ENCODE measurements around the gene KLHDC4.
"Not testable (repeated sequence)": the region's sequence is repeated elsewhere in the genome, so short reads cannot be mapped to it uniquely, and the experiment has no call there.

Gene KLHDC4

DNA sequence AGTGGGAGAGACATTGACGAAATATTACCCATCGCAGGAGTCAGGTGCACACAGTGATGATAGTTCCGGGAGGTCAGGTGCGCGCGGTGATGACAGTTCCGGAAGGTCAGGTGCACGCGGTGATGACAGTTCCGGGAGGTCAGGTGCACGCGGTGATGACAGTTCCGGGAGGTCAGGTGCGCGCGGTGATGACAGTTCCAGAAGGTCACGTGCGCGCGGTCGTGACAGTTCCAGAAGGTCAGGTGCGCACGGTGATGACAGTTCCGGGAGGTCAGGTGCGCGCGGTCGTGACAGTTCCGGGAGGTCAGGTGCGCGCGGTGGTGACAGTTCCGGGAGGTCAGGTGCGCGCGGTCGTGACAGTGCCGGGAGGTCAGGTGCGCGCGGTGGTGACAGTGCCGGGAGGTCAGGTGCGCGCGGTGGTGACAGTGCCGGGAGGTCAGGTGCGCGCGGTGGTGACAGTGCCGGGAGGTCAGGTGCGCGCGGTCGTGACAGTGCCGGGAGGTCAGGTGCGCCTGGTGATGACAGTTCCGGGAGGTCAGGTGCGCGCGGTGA is 84.7 kb downstream of the KLHDC4 start:
- not testable (repeated sequence) for DNase-seq

DNA sequence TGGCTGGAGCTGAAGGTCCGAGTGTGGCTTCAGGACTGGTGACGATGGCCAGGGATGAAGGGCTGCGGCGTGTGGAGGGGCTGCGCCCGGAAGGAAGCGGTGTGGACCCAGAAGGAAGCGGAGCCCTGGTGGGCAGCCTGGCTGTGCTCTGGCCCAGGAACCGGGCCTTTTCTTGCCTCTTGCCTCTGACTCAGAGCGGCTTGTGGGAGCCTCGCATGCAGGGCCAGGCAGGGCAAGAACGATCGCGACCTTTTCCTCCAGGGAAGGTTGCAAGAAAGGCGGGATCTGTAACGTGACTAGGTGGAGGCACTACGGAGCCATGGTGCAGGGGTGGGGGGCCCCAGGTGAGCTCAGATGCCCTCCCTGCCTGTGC is 85.5 kb downstream of the KLHDC4 start:
- no peak for DNase-seq

DNA sequence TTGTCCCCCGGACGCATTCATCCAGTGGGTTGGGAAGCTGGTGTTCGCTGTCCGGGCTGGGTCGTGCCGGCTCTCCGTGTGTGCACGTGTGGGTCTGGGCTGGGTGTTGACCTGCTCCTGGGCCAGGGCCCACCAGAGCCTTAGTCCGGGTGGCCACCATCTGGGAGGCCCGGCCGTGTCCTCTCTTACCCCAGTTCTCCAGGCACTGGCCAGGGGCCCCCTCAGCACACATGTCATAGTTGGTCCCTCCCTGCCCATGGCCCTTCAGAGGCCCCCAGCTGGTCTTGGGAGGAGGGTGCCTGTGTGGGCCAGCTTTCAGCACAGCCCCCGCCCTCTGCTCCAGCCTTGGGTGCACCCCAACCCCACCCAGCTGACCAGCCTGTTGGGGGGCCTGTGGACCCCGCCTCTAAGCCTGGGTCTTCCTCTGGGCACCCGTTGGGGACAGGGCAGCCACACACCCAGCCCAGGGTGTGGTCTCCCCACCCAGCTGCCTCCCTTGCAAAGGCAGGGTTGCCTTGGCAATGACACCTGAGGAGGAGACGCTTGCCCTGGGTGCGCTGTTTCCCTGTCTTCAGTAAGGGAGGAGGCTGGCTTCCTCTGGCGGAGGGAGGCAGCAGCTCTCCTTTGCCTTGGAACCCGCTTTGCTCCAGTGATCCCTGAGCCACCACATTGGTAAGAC is 86.1 kb downstream of the KLHDC4 start:
- DNase-seq, result no peak

DNA sequence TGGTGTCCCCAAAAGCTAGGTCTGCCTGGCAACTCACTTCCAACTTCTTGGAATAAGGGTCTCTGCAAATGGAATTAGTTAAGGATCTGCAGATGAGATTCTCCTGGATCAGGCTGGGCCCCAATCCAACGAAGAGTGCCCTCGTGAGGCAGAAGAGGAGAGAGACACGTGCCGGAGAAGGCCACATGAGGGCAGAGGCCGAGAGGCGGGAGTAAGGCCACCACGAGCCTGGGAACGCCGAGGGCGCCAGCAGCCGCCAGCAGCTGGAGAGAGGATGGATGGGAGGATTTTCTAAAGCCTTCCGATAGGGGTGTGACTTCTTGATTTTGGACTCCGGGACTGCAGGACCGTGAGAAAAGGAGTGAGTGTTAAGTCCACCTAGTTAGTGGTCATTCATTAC is 87.2 kb downstream of the KLHDC4 start:
- DNase-seq, result no peak

DNA sequence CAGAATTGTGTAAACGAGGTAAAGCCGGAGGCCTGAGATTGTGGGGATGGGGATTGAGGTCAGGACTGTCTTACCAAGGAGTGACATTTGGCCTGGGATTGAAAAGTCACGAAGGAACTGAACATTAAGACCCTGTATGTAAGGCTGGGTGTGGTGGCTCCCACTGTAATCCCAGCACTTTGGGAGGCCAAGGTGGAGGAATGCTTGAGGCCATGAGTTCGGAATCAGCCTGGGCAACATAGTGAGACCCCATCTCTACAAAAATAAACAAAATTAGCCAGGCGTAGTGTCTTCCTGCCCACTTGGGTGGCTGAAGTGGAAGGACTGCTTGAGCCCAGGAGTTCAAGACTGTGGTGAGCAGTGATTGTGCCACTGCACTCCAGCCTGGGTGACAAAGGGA is 88.0 kb downstream of the KLHDC4 start:
- no peak for DNase-seq

DNA sequence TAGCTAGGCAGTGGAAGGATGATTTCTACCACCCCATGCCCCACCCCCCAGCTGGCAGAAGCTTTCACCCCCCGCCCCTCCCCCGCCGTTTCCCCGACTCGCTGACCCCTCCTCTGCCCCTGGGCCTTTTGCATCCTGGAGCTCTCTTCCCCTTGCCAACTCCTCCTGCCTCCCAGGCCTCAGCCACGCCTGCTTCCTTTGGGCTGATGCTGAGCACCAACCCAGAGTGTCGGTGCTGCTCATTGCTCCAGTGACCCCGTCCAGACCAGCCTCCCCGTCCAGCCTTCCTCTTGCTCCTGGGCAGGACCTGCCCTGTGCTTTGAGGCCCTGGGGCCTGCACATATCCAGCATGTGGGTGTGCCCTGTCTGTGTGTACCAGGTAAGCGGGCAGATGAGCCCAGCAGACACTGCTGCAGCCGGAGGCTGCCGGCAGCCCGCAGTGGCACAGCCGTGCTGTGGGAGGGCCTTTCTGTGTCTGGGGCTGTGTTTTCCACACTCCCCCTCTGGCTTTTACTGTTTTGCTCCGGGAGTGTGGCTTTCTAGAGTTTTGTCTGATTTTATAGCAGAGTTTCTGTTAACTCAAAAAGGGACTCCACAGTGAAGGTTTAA is 90.6 kb downstream of the KLHDC4 start:
- no peak for DNase-seq

DNA sequence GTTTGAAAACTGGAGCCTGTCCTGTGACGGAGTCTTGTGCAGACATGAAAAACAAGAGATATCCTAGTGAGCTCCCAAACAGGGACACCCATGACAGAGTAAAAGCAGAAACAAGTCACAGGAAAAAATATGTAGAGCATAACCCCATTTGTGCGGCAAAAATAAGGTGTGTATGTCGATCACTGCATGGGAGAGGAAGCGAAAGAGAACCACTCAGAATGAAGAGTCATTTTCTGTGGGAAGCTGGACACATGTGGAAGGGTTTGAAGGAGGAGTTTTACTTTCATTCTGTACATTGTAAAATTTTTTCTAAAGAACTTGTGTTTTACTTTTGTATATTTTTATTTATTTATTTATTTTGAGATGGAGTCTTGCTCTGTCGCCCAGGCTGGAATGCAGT is 91.4 kb downstream of the KLHDC4 start:
- DNase-seq, result no peak

DNA sequence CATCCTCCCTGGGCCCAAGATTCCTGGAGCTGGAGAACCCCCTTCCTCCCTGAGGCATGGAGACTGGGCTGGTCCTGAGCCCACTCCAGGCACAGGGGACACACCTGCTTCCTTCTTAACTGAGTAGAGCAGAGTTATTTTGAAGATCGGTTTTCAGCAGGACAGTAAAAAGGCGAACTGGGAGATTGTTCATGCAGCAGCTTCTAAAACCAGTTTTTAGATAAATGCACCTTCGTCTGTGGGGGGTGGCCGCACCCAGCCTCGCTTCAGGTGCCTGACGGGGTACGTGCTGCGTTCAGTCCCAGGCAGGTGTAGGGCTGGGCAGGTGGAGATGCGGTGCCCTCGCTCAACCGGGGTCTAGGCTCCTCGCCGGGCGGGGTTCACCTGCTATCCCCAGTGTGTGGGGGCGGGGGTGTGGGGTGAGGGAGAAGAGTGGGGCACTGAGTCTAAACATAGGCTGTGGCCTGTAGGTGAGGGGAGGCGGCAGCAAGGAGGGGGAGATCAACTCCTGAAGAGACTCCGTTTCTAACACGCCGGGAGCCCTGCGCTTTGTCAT is 94.0 kb downstream of the KLHDC4 start:
- DNase-seq, result no peak

DNA sequence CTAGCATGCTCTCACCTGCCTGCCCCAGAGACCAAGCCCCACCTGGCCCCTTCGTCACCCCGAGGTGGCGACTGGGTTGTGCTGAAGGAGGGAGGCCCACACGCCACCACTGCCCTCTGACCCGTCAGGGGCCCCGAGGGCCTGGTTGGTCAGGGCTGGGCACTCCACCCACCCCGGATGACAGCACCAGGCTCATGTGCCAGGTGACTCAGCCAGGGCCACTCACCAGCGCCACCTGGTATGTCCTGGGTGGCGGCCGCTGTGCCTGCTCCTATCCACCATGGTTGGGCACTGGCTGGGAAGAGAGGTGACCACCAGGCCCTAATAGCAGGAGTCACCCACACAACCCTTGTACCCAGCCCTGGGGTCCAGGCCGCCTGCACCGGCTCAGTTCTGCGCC is 94.6 kb downstream of the KLHDC4 start:
- no peak for DNase-seq

DNA sequence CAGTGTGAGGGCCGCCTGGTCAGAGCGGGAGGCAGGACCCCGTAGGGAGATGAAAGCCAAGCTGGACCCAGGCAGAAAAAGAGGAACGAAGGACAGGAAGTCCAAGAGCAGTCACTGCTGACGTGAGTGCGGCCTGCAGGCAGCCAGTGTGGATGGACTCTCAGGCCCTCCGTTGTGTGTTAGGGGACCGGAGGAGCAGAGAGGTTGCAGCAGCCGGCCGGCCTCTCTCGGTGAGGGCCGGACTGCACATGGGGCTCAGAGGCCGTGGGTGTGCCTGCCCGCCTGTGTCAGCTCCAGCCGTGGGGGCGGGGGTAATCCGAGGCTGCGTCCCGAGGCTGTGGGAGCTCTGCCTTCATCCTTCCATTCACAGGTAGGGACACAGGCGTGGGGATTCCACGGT is 96.1 kb downstream of the KLHDC4 start:
- DNase-seq, result no peak

DNA sequence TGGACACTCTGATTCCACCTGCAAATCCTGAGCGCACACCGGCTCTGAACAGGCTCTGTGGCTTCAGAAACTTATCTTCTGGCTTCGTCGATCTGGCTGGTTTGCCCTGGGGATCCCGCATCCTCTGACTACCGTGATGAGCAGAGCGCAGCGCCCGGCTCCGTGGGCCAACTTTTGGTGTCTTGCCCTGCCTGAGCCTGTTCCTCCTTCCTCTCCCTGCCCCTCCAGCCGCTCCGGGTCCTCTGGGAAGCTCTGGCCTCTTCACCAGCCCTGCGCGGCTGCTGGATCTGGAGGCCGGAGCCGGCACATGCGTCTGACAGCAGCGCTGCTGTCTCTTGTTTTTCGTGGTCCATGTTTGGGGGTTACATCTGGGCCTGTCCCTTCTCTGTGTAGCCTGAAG is 97.8 kb downstream of the KLHDC4 start:
- no peak for DNase-seq

DNA sequence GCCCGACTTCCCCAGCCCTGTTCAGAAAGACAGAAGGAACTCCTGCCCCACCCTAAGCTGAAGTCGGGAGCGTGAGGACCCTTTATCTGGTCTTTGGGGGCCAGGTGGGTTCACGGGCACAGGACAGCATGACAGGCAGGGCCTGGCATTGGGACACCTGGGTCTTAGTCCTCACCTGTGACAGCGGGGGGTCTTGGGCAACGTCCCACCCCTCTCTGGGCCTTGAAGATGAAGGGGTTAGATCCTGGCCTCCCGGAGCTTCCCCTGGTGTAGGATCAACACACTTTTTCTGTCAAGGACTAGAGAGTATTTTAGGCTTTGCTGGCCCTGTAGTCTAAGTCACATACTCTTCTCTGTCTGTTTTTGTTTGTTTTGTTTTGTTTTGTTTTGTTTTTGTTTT is 98.3 kb downstream of the KLHDC4 start:
- DNase-seq, result no peak

DNA sequence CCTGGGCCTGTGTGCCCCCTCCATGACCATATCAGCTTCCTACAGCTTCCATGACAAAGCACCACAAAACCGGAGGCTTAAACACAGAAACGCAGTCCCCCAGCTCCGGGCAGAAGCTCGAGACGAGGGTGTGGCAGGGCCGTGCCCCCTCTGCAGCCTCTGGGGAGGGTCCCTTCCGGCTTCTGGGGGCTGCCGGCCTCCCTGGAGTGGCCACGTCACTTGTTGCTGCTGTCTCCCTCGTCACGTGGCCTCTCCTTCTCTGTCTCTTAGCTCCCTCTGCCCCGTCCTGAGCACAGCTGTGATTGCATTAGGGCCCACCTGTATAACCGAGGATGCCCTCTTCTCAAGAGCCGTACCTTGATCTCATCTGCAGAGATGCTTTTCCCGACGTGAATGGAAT is 98.9 kb downstream of the KLHDC4 start:
- DNase-seq, result no peak

DNA sequence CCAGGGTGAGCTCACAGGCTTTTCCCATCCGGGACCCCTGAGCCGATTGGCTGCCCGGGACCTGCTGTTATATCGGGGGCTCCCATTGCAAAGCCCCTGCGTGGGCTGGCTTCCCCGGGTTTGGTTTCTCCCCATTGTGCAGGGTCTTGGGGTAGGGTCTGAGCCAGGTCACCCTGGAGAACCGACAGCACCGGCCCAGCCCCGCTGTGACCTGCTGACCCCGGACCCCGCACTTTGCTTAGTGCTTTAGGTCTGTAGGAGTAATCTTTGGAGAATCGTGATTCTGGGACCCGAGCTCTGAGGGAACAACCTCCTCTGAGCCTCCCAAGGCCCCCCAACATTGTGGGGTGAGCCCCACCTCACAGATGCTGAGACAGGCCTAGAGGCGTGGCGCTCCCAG is 100.6 kb downstream of the KLHDC4 start:
- DNase-seq, result no peak

DNA sequence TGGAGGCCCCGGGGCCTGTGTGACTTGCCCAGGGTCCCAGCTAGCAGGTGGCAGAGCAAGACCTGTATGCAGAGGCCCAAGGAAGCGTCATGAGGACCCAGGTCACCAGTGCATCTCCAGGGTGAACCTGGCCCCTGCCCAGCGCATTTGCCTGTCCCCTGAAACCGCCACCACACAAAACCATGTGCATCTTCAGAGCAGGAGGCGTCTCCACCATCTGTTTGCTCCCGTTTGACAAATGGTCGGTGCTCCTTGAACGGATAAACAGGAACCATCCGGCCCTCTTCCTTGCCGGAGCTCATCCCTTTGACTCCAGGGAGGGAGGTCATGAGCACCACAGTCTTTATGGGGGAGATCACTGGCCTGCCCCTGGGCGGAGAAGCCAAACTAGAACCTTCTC is 101.0 kb downstream of the KLHDC4 start:
- DNase-seq, result no peak

DNA sequence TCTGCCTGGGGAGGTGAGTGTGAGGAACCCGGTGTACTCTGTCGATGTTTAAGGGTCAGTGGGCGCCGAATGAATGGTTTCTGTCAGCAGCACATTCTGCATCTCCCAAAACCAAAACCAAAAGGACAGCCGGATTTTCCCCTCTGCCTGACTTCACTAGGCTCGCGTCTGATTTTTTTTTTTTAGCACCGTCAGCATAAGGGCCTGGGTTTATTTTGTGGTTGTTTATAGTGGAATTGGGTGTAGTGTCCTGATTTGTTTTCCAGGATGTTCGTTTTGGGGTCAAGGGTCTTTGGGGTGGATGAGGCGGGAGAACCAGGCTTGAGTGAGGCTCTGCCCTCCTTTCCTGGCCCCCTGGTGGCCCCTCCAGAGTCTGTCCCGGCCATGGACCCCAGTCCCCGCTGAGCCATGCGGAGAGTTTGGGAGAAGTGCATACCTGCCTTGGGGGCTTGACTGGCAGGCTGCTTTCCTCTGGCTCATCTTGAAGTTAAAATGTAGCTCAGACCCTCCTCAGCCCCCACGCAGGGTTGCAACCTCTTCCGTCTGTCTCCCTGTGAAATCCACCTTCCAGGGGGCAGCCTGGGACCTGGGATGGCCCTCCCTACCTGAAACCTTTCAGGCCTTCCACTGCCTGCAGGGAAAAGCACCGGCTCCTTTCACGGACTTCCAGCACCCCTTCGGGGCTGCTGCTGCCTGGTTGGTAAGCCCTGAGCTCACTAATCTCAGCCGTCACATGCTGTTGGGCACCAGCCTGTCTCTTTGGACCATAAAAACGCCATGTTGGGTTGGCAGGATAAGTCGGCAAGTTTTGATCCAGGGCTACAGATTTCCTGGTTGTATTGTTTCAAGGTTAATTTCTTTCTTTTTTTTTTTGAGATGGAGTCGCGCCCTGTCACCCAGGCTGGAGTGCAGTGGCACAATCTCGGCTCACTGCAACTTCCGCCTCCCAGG is 103.3 kb downstream of the KLHDC4 start:
- no peak for DNase-seq

DNA sequence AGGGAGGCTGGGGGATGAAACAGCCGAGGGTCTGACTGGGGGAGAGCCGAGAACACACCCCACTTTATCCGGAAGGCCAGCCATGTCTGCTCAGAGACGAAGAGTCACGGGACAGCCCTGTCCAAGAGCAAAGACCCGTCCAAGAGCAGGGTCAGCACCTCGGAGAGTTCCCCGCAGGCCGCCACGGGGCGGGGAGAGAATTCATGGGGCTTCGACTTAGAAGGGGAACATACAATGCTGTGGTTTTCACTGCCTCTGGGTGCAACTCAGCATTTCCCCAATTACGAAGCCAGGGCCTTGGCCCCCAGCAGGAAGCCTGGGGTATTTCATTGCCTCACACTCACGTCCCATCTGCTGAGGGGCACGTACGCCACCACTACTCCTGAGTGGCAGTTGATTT is 104.2 kb downstream of the KLHDC4 start:
- no peak for DNase-seq

DNA sequence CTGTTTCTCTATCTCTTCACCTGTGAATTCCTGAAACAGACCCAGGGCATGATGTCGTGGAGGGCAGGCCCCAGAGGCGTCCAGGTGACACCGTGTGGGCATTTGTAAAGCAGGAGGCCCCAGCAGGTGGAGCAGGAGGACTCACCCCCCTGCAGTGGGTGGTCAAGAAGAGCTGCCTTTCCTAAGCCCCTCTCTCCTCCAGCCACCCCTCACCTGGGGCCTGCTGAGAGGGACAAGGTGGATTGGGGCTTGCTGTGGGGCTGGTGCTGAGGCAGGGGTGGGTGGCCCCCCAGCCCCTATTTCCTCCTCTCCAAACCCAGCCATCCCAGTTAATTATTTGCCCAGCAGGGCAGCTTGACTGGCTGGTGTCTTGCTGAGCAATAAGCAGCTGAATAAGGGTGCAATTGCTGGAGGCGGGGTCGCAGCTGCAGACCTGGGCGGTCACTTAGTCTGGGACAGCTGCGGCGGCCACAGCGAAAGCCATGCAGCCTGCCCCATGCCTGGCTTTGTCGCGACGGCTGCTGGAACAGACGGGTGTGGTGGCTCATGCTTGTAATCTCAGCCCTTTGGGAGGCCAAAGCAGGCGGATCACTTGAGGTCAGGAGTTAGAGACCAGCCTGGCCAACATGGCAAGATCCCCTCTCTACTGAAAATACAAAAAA is 107.1 kb downstream of the KLHDC4 start:
- DNase-seq, result no peak
